Endometrium (tissue), 2 donors: ENCODE data around the gene SSBP2.
A peak's percentile ranks its signal among the peaks of the same experiment; 100 is the strongest.
"Not testable (repeated sequence)": the region's sequence is repeated elsewhere in the genome, so short reads cannot be mapped to it uniquely, and the experiment has no call there.

Source experiments
- FAIRE-seq: peaks from 2 replicates; lab custom pipeline; 2012; peaks lifted over from hg19 to GRCh38; lab: Jason Lieb, UNC
- donor health status: control.
- donor health status: control.

Gene SSBP2

DNA sequence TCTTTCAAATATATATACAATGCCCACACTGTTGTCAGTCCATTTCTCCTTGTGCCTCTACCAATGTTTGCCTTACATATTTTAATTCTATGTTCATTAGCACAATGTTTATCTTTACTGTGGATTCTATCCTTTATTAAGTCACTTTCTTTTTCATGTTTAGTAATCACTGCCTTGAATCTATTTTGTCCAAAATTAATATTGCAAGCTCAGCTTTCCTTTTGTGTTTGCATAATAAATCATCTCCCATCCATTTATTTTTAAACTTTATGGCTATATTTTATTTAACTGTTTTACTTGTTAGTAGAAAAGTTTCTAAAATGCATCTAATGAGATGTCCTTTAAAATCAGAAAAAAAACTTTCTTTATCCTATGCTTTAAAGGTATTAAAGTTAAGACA is 230.1 kb downstream of the SSBP2 start:
- no peak for FAIRE-seq

DNA sequence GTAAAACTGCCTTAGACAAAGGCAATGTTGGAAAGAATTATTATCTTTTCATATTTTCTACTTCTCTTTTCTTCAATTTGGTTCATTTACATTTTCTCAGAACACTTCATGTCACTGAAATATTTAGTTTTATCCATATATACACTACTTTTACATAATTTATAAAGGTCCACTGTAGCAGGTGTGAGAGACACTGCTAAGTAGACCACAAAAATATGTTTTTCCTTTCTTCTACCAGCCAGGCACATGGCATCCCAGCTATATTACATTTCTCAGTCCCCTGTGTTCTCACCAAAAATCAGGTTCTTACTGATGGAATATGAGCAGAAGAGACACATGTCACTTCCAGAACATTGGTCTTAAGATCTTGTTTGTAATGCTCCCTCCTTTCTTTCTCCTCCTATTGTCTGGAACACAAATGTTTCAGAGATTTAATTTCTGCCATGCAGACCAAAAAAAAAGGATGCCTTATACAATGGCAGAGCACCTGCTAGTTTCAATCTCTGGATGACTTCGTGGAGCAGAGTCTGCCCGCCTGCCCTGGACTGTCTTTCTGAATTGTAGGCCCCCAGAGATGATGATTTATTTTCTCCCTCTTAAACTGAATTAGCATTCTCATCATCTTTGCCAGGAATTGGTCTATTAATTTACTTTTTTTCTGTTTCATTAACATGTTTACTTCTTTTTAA is 231.5 kb downstream of the SSBP2 start:
- no peak for FAIRE-seq

DNA sequence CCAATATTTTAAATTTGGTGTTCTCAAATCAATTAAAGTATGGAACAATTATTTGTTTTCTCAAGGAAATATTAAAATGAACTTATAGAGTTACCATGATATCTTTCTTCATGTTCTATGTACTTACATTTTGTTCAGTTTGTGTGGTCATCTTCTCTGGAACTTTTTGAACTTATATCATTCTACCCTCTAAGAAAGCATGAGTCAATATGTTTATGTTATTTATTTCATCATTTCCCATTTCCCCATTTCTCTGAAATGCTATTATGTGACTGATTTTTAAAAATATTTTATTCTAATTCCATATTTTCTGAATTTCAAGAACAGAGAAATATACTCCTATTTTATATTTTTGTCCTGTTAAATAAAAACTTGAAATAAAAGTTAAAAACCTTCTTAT is 233.4 kb downstream of the SSBP2 start:
- peak; percentile 72 for FAIRE-seq

DNA sequence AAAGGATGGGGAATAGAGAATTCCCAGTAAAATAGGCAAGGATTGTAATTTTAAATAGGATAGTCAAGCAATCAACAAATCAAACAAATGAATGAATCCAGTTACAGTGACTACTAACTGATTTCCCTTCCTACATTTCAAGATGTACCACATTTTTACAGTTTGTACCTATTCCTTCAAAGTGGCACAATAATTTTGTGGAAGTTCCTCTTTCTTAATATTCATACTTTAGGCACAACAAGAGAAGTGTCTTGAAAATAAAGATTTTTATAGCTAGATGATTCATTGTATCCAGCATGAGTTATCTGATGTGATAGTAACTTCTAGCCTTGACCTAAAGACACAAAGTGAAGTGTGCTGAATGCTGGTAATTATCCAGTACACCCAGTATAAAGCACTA is 234.8 kb downstream of the SSBP2 start:
- no peak for FAIRE-seq

DNA sequence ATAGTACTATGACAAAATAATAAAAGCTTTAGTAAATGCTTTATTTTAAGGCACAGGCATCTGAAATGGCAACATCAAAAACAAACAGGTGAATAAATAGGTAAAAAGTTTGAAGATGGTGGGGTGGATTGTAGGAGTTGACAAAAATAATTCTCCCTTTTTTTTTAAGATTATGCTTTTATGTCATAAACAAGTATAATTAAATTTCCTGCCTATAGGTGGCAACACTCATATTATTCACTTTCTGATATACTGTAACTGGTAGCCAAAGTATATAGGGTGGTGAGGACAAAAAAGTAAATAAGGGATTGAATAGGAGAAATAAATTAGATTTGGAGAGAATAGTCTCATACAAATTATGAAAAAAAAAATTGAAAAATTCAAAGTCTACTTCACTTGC is 236.9 kb downstream of the SSBP2 start:
- peak; percentile 77 for FAIRE-seq

DNA sequence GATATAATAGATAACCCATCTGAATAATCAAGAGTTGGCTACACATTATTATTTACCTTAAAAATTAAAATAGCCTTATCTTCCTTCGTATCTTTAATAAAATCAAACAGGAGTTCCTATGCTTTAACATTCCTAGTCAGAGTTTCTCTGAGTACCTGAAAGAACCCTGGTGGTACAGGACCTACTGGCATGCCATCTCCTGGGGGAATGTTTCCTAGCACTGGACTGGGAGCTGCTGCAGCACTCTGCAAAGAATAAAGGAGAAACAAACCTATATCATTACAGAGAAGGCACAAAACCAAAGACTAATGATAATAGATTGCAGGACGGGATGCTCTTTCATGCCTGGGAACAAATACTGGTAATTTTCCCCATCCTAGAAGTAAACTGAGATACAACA is 237.4 kb downstream of the SSBP2 start:
- no peak for FAIRE-seq

DNA sequence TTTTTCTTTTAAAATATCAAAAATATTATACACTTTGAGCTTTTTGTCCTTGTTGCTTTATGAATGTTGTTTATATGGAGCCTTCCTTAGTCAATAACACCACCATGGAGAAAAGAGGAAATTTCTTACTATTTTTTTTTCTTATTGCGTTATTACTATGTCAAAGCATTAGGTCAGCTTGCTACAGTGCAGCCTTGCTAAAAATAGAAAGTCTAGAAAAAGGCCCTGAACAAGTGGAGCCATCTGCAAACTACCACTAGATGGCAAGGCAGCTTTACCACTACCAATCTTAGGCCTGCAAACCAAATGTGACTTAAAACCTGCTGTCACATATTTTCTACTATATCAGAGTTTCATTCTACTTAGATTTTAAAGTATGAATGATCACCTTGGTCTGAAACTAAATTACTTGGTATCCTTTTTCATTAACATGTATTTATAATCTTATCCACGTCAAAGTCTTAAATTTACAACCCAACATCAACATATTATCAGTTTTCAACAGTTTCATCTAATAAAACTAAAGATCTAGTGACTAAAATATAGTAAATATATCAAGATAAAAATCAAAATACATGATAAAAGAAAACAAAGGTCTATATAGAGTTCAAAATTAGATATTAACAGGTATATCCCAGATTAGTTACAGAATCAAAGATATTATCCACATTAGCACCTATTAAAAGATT is 243.9 kb downstream of the SSBP2 start:
- FAIRE-seq = peak; percentile 93

DNA sequence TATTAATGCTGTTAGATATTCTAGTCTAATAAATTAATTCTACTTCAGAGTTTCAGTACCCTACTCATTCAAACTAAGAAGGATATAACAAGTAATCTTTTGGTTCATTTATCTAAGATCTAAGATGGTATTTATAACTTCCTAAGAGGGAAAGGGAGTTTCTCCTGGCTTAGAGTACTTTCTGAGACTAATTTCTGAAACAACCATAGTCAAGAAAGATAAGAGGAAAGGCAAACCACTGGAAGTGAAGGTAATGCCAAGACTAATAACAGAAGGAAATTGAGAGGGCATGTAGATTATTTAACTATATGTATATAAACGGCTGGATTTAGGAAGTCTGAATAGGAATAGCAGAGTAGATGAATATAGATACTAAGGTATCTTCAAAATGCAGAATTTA is 244.5 kb downstream of the SSBP2 start:
- FAIRE-seq = no peak

DNA sequence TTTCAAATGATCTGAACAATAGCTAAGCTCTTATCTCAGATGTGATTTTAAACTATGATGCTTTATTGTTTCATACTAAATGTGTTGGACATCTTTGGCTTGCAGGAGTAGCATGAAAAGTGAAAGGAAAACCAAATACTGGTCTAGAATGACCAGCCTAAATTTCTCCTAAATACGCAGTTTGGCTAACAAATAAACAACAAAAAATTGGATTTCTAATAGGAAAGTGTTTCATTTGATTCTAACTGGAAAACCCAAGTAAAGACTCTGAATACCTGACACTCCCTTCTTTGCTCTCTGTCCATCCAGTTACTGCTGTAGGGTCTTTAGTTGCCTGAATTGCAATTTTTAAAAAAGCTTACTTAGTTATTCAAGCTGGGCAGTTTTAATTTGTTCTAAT is 245.2 kb downstream of the SSBP2 start:
- FAIRE-seq = peak; percentile 83

DNA sequence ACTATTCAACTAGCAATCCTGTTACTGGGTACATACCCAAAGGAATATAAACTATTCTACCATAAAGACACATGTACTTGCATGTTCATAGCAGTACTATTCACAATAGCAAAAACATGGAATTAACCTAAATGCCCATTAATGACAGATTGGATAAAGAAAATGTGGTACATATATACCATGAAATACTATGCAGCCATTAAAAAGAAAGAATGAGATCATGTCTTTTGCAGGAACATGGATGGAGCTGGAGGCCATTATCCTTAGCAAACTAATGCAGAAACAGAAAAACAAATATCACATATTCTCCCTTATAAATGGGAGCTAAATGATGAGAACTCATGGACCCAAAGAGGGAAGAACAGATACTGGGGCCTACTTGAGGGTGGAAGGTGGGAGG is 247.3 kb downstream of the SSBP2 start:
- not testable (repeated sequence) for FAIRE-seq

DNA sequence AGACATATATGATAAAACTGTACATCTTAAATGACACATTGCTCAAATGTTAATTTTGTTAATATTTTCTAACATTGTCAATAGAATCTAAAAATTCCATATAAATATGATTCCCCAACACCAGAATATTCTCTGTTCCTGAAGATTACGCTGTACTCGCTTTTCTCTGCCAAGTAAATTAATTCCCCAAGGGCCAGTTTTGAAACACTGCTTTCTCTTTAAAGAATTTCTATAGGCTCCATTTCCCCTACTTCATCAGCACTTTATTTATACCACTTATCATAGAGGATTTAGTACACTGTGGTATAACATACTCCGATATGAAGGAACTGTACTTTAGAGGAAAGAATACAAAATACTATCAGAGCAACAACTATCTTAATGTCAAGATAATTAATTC is 255.6 kb downstream of the SSBP2 start:
- FAIRE-seq = no peak

DNA sequence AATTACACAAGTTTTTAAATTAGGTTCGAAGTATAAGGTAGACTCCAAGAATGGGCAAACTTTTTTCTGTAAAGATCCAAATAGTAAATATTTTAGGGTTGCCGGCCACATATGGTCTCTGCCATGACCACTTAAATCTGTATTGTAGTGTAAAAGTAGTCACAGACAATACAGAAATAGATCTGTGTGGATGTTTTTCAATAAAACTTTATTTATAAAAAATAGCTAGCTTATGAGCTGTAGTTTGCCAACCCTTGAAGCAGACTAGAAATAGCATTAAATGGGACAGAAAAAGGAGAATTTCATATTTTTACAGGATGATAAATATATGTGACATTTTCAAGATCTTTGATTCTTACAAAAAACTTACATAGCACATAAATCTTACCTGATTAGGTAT is 262.0 kb downstream of the SSBP2 start:
- no peak for FAIRE-seq

DNA sequence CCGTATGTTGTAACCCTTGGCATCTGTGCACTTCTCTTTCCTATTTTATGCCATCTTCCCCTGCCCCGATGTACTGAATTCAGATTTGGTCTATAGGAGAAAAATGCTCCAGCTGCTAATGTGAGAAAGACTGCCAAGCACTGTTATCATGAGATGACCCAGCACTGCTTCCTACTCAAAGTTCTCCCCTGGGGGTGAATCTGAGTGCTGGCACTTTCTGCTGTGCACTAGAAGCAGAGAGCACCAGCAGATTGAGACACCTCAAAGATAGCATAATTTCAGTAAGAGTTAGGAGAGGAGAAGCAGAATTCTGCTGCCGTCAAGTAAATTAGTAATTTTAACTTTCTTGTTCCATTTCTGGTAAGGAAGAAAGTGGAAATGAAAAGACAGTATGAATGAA is 264.2 kb downstream of the SSBP2 start:
- no peak for FAIRE-seq

DNA sequence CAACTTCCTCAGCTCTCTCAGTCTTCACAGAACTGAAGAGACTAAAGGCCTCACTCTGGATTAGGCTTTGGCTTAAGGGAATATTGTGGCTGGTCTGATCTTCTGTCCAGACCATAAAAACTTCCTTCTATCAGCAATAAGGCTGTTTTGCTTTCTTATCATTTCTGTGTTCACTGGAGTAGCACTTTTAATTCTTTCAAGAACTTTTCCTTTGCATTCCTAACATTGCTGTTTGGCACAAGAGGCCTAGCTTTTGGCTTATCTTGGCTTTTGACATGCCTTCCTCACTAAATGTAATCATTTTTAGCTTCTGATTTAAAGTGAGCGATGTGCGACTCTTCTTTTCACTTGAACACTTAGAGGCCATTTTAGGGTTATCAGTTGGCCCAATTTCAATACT is 268.3 kb downstream of the SSBP2 start:
- no peak for FAIRE-seq

DNA sequence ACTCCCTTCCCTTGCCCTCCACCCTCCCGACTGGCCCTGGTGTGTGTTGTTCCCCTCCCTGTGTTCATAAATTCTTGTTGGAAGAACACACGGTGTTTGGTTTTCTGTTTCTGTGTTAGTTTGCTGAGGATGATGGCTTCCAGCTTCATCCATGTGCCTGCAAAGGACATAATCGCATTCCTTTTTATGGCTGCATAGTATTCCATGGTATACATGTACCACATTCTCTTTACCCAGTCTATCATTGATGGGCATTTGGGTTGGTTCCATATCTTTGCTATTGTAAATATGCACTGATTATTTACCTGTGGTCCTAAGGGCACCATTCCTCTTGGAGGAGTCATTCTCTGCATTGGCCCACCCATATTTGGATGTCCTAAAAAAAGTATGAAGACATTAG is 277.5 kb downstream of the SSBP2 start:
- not testable (repeated sequence) for FAIRE-seq

DNA sequence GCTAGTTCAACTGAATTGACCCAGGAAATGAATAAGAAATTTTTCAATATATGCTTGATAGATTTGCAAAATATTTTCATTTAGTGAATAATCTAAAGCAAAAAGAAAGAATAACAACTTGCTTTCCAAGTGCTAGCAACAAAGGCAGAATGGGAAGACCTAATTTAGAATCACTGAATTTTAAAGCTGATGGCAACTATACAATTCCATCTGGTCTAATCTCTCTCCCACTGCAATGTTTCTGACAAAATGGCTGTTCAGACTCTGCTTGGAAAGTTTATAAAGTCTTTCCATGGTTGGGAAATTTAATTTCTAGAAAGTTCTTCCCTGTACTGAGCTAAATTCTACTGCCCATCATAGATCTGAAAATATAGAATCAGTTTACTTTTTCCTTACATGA is 281.2 kb downstream of the SSBP2 start:
- no peak for FAIRE-seq

DNA sequence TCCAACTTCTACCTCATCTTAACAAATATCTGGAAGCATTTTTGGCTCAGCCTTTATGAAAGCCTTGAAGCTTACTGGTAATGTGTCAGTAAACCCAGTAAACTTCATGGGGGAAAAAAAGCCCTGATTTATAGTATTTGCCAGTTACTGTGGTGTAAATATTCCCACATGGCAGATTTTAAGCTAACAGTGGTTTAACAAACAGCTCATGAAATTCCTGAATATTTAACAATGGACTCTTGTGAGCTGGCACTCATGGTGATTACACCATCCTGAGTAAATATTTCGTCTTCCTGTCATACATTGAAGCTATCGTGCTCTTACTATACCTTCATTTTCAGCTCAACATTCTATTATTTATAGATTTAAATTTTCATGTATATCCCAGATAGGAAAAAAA is 300.0 kb downstream of the SSBP2 start:
- no peak for FAIRE-seq

DNA sequence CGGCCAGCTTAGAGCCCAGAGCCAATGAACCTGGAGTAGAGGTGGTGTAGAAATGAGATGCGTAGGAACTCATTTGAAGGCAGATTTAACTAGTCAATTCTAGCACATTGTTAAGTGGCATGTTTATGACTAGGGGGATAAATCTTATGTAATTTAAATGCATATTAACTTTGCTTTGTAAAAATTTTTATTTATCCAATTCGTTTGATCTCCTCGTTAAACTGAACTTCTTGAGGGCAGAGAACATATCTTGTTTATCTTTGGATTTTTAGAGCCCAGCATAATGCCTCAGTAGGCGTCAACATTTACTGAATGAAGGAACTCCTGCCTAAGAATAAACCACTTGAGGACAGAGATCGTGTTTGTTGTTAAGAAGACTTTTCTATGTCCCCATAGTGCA is 315.9 kb downstream of the SSBP2 start:
- no peak for FAIRE-seq

DNA sequence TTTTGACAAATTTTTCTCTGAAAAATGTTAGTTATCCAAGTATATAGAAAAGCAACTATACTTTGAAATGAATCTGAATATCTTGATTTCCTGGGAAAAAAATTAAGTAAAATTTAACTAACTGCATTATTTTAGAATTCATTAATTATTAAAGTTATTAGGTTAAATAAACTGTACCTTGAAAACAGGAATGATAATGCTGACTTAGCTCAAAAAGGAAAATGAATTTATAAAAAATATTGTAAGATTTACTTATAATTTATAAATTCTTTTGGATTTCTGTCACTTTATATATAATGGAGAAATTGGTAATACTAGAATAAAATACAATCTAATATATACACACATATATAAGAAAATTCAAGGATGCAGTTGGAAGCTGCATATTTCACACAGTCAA is 320.9 kb downstream of the SSBP2 start:
- peak; percentile 26 for FAIRE-seq

DNA sequence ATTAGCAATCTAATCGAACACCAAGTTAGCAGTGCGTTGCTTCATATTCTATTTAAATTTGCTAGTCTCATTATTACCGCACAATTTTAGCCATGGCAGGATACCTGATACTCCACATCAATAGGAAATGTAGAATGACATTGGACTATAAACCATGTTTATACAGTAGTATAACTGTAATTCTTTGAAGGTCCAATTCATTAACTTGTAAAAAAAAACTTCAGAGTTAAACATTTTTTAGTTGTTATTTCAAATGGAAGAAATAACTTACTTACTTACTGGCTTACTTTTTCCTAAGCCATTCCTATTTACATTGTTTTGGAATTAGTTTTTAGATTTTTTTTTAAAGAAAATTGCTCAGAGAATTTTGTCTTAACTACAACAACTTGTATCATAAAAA is 321.5 kb downstream of the SSBP2 start:
- FAIRE-seq = peak; percentile 48

DNA sequence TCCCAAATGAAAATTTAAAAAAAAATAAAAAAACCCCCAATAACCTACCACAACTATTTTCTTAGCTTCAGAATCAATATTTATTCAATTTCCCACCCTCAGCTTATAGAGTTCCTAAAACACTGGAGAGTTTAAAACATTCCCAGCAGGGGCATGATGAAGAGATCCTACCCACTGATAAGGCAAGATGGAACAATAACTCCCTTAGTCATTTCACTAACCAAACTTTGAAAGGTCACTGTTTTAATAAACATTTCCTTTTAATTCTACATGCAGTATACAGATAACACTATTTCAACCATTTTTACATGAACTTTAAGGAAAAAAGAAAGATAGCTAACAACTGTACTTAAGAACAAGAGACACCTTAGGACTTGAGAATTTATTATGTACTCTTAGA is 322.0 kb downstream of the SSBP2 start:
- no peak for FAIRE-seq

DNA sequence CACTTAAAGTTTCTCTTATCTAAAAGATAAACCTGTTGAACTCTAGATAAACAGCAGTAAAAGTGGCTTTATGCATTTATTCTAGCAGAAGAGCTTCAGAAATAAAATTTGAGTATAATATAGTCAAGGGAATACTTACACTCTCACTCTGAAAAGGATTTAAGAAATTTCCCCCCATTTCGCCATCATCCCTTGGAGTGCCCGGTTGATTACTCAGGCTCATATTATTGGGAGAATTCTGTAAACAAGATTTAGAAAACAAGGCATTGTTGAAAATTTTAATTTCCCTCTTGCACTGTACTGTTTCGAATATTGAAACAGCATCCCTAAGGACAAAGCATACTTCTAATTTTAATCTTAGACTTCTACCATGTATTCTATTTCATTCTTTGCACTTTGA is 322.5 kb downstream of the SSBP2 start:
- no peak for FAIRE-seq

DNA sequence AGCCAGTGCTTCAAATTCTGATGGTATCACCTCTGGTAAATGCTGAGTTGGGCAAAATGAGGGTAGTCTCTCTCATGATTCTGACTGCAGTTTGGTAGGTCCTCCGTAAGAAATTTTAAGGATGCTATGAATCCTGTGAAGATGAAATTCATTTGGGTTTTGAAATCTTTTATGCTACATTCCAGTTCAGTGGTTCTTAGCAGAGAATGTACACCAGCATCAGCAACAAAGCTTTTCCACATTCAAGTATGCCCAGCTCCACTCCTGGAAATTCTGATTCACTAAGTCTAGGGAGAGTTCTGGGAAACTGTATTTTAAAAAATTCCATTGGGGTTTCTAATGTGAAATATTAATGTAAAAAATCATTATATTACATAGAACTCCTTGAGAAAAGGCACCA is 323.3 kb downstream of the SSBP2 start:
- FAIRE-seq = no peak

DNA sequence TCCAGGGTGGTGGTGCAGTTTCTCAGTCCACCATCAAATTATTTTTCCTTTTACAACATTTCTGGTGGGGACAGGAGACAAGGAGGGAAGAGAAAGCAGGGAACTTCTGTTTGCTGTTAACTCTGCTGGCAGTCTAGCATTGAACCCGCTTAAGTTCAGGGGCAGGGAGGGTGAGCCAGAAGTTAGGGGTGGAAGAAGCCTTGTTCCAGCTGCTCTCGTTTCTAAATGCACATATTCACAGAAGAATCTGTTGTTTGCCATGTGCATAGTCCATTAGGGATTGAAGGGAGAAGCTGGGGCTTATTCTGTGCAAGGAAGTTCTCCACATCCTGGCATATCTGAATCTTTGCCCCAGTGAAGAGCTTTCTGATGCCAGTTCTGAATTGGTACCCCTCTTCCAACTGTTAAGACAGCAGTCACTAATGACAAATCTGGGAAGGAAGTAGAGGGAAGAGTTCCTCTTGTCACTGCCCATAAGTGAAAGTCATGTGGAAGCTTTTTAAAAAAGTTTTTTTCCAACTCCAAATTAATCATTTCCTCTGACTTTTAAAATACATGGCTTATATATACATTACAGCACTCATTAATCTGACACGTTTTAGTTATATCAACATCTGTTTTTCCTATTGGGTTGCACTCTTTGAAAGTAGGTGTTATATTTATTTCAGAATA is 324.4 kb downstream of the SSBP2 start:
- FAIRE-seq = no peak
